Measurements from ENCODE around the gene CKAP5. TPM values are rescaled to one million over a fixed set of nuclear protein-coding genes. Genes with fewer than 3 reads are reported as not detected.

Gene CKAP5
- polyA plus RNA-seq, 1 experiment = 84.0 TPM

DNA sequence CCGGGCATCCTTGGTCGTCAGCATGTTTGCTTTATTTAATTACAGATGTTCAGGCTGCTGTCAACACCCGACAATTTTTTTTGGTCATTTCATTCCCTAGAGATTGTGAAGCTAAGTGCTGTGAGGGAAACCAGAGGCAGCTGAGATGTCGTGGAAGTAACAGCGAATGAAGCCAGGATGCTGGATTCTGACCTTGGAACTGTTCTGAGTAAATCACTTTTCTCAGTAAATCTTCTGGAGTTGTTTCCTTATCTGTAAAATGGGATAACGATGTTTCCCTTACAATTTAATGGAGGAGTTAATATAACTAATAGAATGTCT, 390 bp upstream of the CKAP5 start:
- Histone ChIP-seq H3K27me3 (ENCODE audit: control insufficient read depth, insufficient read depth, low read length) (no peaks in the 10 kb centered on the region), H3K4me3 (ENCODE audit: low read depth, low read length) (peak overlapping the region; percentile 95), H3K36me3 (ENCODE audit: control insufficient read depth, insufficient read depth, low read length) (no peaks in the 10 kb centered on the region; the same call in 1 of the 2 replicates)
- TF ChIP-seq, protein P1, sequence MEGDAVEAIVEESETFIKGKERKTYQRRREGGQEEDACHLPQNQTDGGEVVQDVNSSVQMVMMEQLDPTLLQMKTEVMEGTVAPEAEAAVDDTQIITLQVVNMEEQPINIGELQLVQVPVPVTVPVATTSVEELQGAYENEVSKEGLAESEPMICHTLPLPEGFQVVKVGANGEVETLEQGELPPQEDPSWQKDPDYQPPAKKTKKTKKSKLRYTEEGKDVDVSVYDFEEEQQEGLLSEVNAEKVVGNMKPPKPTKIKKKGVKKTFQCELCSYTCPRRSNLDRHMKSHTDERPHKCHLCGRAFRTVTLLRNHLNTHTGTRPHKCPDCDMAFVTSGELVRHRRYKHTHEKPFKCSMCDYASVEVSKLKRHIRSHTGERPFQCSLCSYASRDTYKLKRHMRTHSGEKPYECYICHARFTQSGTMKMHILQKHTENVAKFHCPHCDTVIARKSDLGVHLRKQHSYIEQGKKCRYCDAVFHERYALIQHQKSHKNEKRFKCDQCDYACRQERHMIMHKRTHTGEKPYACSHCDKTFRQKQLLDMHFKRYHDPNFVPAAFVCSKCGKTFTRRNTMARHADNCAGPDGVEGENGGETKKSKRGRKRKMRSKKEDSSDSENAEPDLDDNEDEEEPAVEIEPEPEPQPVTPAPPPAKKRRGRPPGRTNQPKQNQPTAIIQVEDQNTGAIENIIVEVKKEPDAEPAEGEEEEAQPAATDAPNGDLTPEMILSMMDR (IDR thresholded peaks at IDR 0.05; ENCODE audit: insufficient read depth, low read depth, low read length) = no peak
- ChIA-PET CTCF (interaction anchor here (1.0 to 1.3 kb wide), 3 partner anchors 9 to 20 kb away, joined by 4 to 5 read pairs (median 5); no protein-coding TSS in a partner anchor), POLR2A (interaction anchor here (0.6 kb wide), 1 partner anchor 884 kb away, joined by 3 read pairs; no protein-coding TSS in a partner anchor)
- DNase-seq (ENCODE audit: low read depth) = no peak

DNA sequence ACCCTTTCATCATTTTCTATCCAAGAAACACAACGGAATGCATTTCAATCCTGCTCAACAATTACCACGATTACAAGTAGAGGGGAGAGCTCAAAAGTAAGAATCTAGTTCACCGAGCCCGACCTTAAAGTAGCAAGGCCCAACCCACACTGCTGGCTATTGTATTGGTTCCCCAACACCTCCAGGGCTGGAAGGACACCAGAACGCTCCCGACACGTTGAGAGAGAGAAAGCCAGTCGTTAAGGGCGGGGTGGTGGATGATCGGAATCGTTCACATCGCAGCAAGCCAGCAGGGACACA, 690 bp downstream of the CKAP5 start:
- ChIA-PET POLR2A (no interaction called here), CTCF (interaction anchor here (0.8 kb wide), 1 partner anchor 317 kb away, joined by 3 read pairs; no protein-coding TSS in a partner anchor)
- no peaks in the 10 kb centered on the region for H3K27me3 ChIP-seq (ENCODE audit: control insufficient read depth, insufficient read depth, low read length)
- no peaks in the 10 kb centered on the region; the same call in 1 of the 2 replicates for H3K36me3 ChIP-seq (ENCODE audit: control insufficient read depth, insufficient read depth, low read length)
- H3K4me3 ChIP-seq (ENCODE audit: low read depth, low read length) = peak overlapping the region; percentile 95
- DNase-seq (ENCODE audit: low read depth) = no peak
- TF ChIP-seq, protein P1 (IDR thresholded peaks at IDR 0.05; ENCODE audit: insufficient read depth, low read depth, low read length) = no peak

DNA sequence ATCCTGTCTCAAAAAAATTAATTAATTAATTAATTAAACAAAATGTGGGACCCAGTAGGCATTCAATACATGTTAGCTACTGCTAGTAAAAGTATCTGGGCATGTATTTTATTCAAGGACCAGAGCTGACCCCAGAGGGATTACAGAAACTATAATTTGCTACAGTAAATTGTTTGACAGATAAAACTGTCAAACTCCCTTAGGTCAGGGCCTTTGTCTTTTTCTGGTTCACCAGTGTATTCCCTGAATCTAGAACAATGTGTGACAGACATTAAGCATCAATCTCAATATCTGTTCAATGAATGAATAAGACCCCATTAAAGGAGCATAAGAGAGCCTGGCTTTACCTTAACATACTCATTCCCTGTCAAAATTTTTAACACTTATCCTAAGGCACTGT, 6.0 kb downstream of the CKAP5 start:
- TF ChIP-seq, protein P1 (IDR thresholded peaks at IDR 0.05; ENCODE audit: insufficient read depth, low read depth, low read length) = no peak
- POLR2A ChIA-PET = no interaction called here
- no peak overlapping the region for H3K4me3 ChIP-seq (ENCODE audit: low read depth, low read length)
- CTCF ChIA-PET = interaction anchor here (1.5 kb wide), 1 partner anchor 14 kb away, joined by 3 read pairs; no protein-coding TSS in a partner anchor
- no peaks in the 10 kb centered on the region for H3K27me3 ChIP-seq (ENCODE audit: control insufficient read depth, insufficient read depth, low read length)
- DNase-seq (ENCODE audit: low read depth) = no peak
- no peaks in the 10 kb centered on the region; the same call in 1 of the 2 replicates for H3K36me3 ChIP-seq (ENCODE audit: control insufficient read depth, insufficient read depth, low read length)

DNA sequence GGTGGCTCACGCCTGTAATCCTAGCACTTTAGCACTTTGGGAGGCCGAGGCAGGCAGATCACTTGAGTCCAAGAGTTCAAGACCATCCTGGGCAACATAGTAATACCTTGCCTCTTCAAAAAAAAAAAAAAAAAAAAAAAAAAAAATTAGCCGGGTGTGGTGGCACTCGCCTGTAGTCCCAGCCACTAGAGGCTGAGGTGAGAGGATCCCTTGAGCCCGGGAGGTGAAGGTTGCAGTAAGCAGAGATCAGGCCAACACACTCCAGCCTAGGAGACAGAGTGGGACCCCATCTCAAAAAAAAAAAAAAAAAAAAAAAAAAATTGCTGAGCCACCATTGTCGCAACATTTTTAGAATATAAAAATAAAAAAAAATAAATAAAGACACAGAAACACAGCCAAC, 7.6 kb downstream of the CKAP5 start:
- TF ChIP-seq, protein P1 (IDR thresholded peaks at IDR 0.05; ENCODE audit: insufficient read depth, low read depth, low read length) = no peak
- Histone ChIP-seq H3K4me3 (ENCODE audit: low read depth, low read length) (no peak overlapping the region), H3K36me3 (ENCODE audit: control insufficient read depth, insufficient read depth, low read length) (no peaks in the 10 kb centered on the region), H3K27me3 (ENCODE audit: control insufficient read depth, insufficient read depth, low read length) (no peaks in the 10 kb centered on the region)
- POLR2A ChIA-PET = no interaction called here
- CTCF ChIA-PET = interaction anchor here (1.2 kb wide), 1 partner anchor 315 kb away, joined by 3 read pairs; no protein-coding TSS in a partner anchor
- no peak for DNase-seq (ENCODE audit: low read depth)

DNA sequence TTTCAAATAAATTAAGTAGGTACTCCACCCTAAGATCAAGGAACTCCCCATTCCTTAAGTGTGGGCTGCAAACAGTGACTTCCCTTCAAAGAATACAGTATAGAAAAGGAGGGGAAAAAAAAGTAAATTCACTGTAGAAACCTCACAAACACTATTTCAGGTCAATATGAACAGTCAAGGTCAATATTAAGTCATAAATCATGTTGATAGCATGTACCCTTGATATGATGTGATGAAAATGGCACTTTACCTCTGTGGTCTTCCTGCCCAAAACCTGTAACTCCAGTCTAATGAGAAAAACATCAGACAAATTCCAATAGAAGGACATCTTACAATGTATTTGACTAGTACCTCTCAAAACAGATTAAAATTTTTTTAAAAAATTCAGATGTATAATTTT, 8.2 kb downstream of the CKAP5 start:
- no peaks in the 10 kb centered on the region for H3K36me3 ChIP-seq (ENCODE audit: control insufficient read depth, insufficient read depth, low read length)
- DNase-seq (ENCODE audit: low read depth) = no peak
- CTCF ChIA-PET = interaction anchor here (0.6 kb wide), 1 partner anchor 164 kb away, joined by 3 read pairs; no protein-coding TSS in a partner anchor
- TF ChIP-seq, protein P1 (IDR thresholded peaks at IDR 0.05; ENCODE audit: insufficient read depth, low read depth, low read length) = no peak
- no peaks in the 10 kb centered on the region for H3K27me3 ChIP-seq (ENCODE audit: control insufficient read depth, insufficient read depth, low read length)
- POLR2A ChIA-PET = no interaction called here
- no peak overlapping the region for H3K4me3 ChIP-seq (ENCODE audit: low read depth, low read length)
